HEK293 (cell line): ENCODE data around the gene CD2BP2.
"Not testable (repeated sequence)": the region's sequence is repeated elsewhere in the genome, so short reads cannot be mapped to it uniquely, and the experiment has no call there.

Source experiments
- CTCF ChIA-PET: fragments of 350-600 bp; formaldehyde crosslinking; extraction: SDS; loops from one replicate; lab custom pipeline; 2021; ENCODE audit warnings: antibody characterized with exemption; lab: Yijun Ruan, JAX
- POLR2A ChIA-PET: fragments of 300-600 bp; formaldehyde crosslinking; extraction: SDS; loops from one replicate; lab custom pipeline; 2020; ENCODE audit warnings: antibody characterized with exemption, inconsistent platforms; lab: Yijun Ruan, JAX
- H3K27ac ChIP-seq: fragments of 200-500 bp; sonication (Bioruptor generic); 2 replicates; pipeline ENCODE4 v1.5.1; 2014; ENCODE audit warnings: low read depth, low read length, control low read depth, inconsistent platforms; ENCODE audit errors: extremely low read depth
- H3K36me3 ChIP-seq, 2 experiments: fragments of 200-500 bp in 1 of 2; sonication (Bioruptor generic) in 1 of 2; 1 replicate in 1 of 2; 2 replicates in 1 of 2; pipeline ENCODE4 v1.5.1; 2014 to 2017; ENCODE audit warnings: inconsistent platforms in 2 of 2, low read length in 2 of 2; ENCODE audit not compliant: control insufficient read depth in 2 of 2, insufficient read depth in 1 of 2
- H3K4me1 ChIP-seq: fragments of 200-500 bp; sonication (Bioruptor generic); 2 replicates; pipeline ENCODE4 v1.5.1; 2014; ENCODE audit warnings: mild to moderate bottlenecking, low read length, inconsistent platforms; ENCODE audit not compliant: control insufficient read depth, insufficient read depth
- H3K4me3 ChIP-seq: 2 replicates; pipeline ENCODE4 v1.5.1; 2011; ENCODE audit warnings: low read depth, mild to moderate bottlenecking, control low read depth, low read length, moderate library complexity
- H3K9me3 ChIP-seq: fragments of 200-500 bp; sonication (Bioruptor generic); 2 replicates; pipeline ENCODE4 v1.5.1; 2014; ENCODE audit warnings: low read depth, low read length, inconsistent platforms; ENCODE audit not compliant: control insufficient read depth, insufficient read depth
- ATF2 ChIP-seq: fragments of 450-650 bp; formaldehyde crosslinking; IDR thresholded peaks from 2 replicates; pipeline ENCODE4 v1.5.1; 2016; ENCODE audit warnings: missing biosample characterization, missing genetic modification characterization, low read depth
- EGR2 ChIP-seq: fragments of 450-650 bp; formaldehyde crosslinking; IDR thresholded peaks from 2 replicates; pipeline ENCODE4 v1.5.1; 2016; ENCODE audit warnings: low read depth, missing biosample characterization, missing genetic modification characterization
- GLI4 ChIP-seq: fragments of 450-650 bp; formaldehyde crosslinking; IDR thresholded peaks from 2 replicates; pipeline ENCODE4 v1.5.1; 2016; ENCODE audit warnings: missing biosample characterization, missing genetic modification characterization
- HIC1 ChIP-seq: fragments of 450-650 bp; formaldehyde crosslinking; IDR thresholded peaks from 2 replicates; pipeline ENCODE4 v1.5.1; 2016; ENCODE audit warnings: missing biosample characterization, missing genetic modification characterization
- HOXC10 ChIP-seq: sonication (generic); formaldehyde crosslinking; IDR thresholded peaks from 2 replicates; pipeline ENCODE4 v1.8.1; 2023; ENCODE audit warnings: mild to moderate bottlenecking, missing genetic modification reagents
- IKZF3 ChIP-seq: fragments of 450-650 bp; IDR thresholded peaks from 2 replicates; pipeline ENCODE4 v1.5.0; 2018; ENCODE audit warnings: missing biosample characterization, mild to moderate bottlenecking, missing genetic modification characterization, moderate library complexity
- KLF1 ChIP-seq: fragments of 450-650 bp; formaldehyde crosslinking; IDR thresholded peaks from 2 replicates; pipeline ENCODE4 v1.5.1; 2016; ENCODE audit warnings: missing biosample characterization, missing genetic modification characterization
- KLF10 ChIP-seq: fragments of 450-650 bp; IDR thresholded peaks from 2 replicates; pipeline ENCODE4 v1.5.1; 2018; ENCODE audit warnings: missing biosample characterization, mild to moderate bottlenecking, missing genetic modification characterization
- KLF17 ChIP-seq: fragments of 450-650 bp; formaldehyde crosslinking; IDR thresholded peaks from 2 replicates; pipeline ENCODE4 v1.5.1; 2016; ENCODE audit warnings: missing biosample characterization, missing genetic modification characterization
- KLF7 ChIP-seq: fragments of 450-650 bp; formaldehyde crosslinking; IDR thresholded peaks from 2 replicates; pipeline ENCODE4 v1.5.1; 2016; ENCODE audit warnings: missing biosample characterization, missing genetic modification characterization, borderline replicate concordance
- KLF8 ChIP-seq: fragments of 450-650 bp; formaldehyde crosslinking; IDR thresholded peaks from 2 replicates; pipeline ENCODE4 v1.5.1; 2016; ENCODE audit warnings: missing biosample characterization, missing genetic modification characterization
- KLF9 ChIP-seq: fragments of 450-650 bp; formaldehyde crosslinking; IDR thresholded peaks from 2 replicates; pipeline ENCODE4 v1.5.1; 2016; ENCODE audit warnings: missing biosample characterization, missing genetic modification characterization, low read depth
- SP3 ChIP-seq: fragments of 450-650 bp; formaldehyde crosslinking; IDR thresholded peaks from 2 replicates; pipeline ENCODE4 v1.5.1; 2016; ENCODE audit warnings: missing biosample characterization, missing genetic modification characterization
- ZBTB20 ChIP-seq: fragments of 450-650 bp; formaldehyde crosslinking; IDR thresholded peaks from 2 replicates; pipeline ENCODE4 v1.5.1; 2016; ENCODE audit warnings: missing biosample characterization, missing genetic modification characterization
- ZBTB26 ChIP-seq: fragments of 450-650 bp; formaldehyde crosslinking; optimal IDR thresholded peaks from 2 replicates; pipeline ENCODE3; 2016; ENCODE audit warnings: missing biosample characterization, mild to moderate bottlenecking, missing genetic modification characterization
- ZBTB8A ChIP-seq: fragments of 450-650 bp; formaldehyde crosslinking; IDR thresholded peaks from 2 replicates; pipeline ENCODE4 v1.5.1; 2016; ENCODE audit warnings: missing biosample characterization, missing genetic modification characterization
- ZFHX2 ChIP-seq: fragments of 450-650 bp; formaldehyde crosslinking; conservative IDR thresholded peaks from 2 replicates; pipeline ENCODE4 v1.5.1; 2016; ENCODE audit warnings: missing biosample characterization, missing genetic modification characterization
- ZNF324 ChIP-seq: fragments of 450-650 bp; formaldehyde crosslinking; IDR thresholded peaks from 2 replicates; pipeline ENCODE4 v1.5.1; 2016; ENCODE audit warnings: missing biosample characterization, missing genetic modification characterization
- ZNF335 ChIP-seq: fragments of 450-650 bp; formaldehyde crosslinking; conservative IDR thresholded peaks from 2 replicates; pipeline ENCODE4 v1.5.1; 2016; ENCODE audit warnings: missing biosample characterization, missing genetic modification characterization
- ZNF341 ChIP-seq: fragments of 450-650 bp; formaldehyde crosslinking; IDR thresholded peaks from 2 replicates; pipeline ENCODE4; 2016; ENCODE audit warnings: low read depth, missing biosample characterization, missing genetic modification characterization
- ZNF391 ChIP-seq: fragments of 450-650 bp; formaldehyde crosslinking; IDR thresholded peaks from 2 replicates; pipeline ENCODE4 v1.5.1; 2016; ENCODE audit warnings: low read depth, missing biosample characterization, missing genetic modification characterization, borderline replicate concordance
- ZNF501 ChIP-seq: fragments of 450-650 bp; formaldehyde crosslinking; IDR thresholded peaks from 2 replicates; pipeline ENCODE4 v1.5.1; 2016; ENCODE audit warnings: missing biosample characterization, missing genetic modification characterization
- ZNF561 ChIP-seq: fragments of 450-650 bp; IDR thresholded peaks from 2 replicates; pipeline ENCODE4 v1.5.1; 2018; ENCODE audit warnings: missing biosample characterization, missing genetic modification characterization, borderline replicate concordance
- ZNF610 ChIP-seq: fragments of 450-650 bp; formaldehyde crosslinking; IDR thresholded peaks from 2 replicates; pipeline ENCODE4 v1.5.1; 2016; ENCODE audit warnings: missing biosample characterization, missing genetic modification characterization, borderline replicate concordance
- ZNF639 ChIP-seq: fragments of 450-650 bp; formaldehyde crosslinking; IDR thresholded peaks from 2 replicates; pipeline ENCODE4 v1.5.1; 2016; ENCODE audit warnings: missing biosample characterization, missing genetic modification characterization
- ZSCAN30 ChIP-seq: fragments of 450-650 bp; IDR thresholded peaks from 2 replicates; pipeline ENCODE4 v1.5.1; 2018; ENCODE audit warnings: missing biosample characterization, mild to moderate bottlenecking, missing genetic modification characterization, moderate library complexity
- TF ChIP-seq, protein P1 (sequence below): fragments of 450-650 bp; IDR thresholded peaks from 2 replicates; pipeline ENCODE4 v1.5.1; 2018; ENCODE audit warnings: missing biosample characterization, missing genetic modification characterization

Gene CD2BP2

GRCh38 chr16:30335028-30335597, 20.0 kb downstream of the CD2BP2 start:
- CTCF ChIA-PET = interaction anchor here (0.5 to 1.6 kb wide), 2 partner anchors 28 to 74 kb away, joined by 3 to 6 read pairs; no protein-coding TSS in a partner anchor
- not testable (repeated sequence) for H3K36me3 ChIP-seq, H3K9me3 ChIP-seq, H3K4me1 ChIP-seq
- TF ChIP-seq ZNF341 (tag by site-specific recombination) (peak; percentile 77), ZBTB20 (tag by site-specific recombination) (peak; percentile 98), GLI4 (0 out of 2 replicates have a peak, but pooled peaks have one; percentile 66), HIC1 (tag by site-specific recombination) (0 out of 2 replicates have a peak, but pooled peaks have one; percentile 56), KLF10 (tag by site-specific recombination) (peak; percentile 73), ZNF639 (0 out of 2 replicates have a peak, but pooled peaks have one; percentile 17), KLF9 (peak; percentile 85), ZNF324 (tag by site-specific recombination) (0 out of 2 replicates have a peak, but pooled peaks have one; percentile 25), ZFHX2 (tag by site-specific recombination) (peak; percentile 71), ATF2 (tag by site-specific recombination) (peak; percentile 10; the same call in 1 of the 2 replicates), ZNF391 (tag by site-specific recombination) (peak; percentile 56; the same call in 1 of the 2 replicates), ZNF610 (tag by site-specific recombination) (peak; percentile 38; the same call in 1 of the 2 replicates), KLF17 (tag by site-specific recombination) (peak; percentile 58; the same call in 1 of the 2 replicates), EGR2 (tag by site-specific recombination) (peak; percentile 87), ZBTB26 (tag by site-specific recombination) (peak; percentile 97), ZBTB8A (tag by site-specific recombination) (0 out of 2 replicates have a peak, but pooled peaks have one; percentile 7), ZSCAN30 (tag by site-specific recombination) (peak; percentile 6; the same call in 1 of the 2 replicates), IKZF3 (0 out of 2 replicates have a peak, but pooled peaks have one; percentile 46), KLF1 (tag by site-specific recombination) (peak; percentile 70), KLF8 (peak; percentile 72), KLF7 (tag by site-specific recombination) (peak; percentile 63; the same call in 1 of the 2 replicates), HOXC10 (CRISPR knock-in tag) (0 out of 2 replicates have a peak, but pooled peaks have one; percentile 43), ZNF335 (tag by site-specific recombination) (peak; percentile 87), ZNF561 (peak; percentile 47; the same call in 1 of the 2 replicates), SP3 (tag by site-specific recombination) (peak; percentile 90), ZNF501 (tag by site-specific recombination) (peak; percentile 86)
- TF ChIP-seq, protein P1, sequence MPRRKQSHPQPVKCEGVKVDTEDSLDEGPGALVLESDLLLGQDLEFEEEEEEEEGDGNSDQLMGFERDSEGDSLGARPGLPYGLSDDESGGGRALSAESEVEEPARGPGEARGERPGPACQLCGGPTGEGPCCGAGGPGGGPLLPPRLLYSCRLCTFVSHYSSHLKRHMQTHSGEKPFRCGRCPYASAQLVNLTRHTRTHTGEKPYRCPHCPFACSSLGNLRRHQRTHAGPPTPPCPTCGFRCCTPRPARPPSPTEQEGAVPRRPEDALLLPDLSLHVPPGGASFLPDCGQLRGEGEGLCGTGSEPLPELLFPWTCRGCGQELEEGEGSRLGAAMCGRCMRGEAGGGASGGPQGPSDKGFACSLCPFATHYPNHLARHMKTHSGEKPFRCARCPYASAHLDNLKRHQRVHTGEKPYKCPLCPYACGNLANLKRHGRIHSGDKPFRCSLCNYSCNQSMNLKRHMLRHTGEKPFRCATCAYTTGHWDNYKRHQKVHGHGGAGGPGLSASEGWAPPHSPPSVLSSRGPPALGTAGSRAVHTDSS (tag by site-specific recombination) = peak; percentile 82
- H3K27ac ChIP-seq = peak overlapping the region; percentile 87
- peak overlapping the region; percentile 92 for H3K4me3 ChIP-seq
- POLR2A ChIA-PET = interaction anchor here (0.5 to 2.1 kb wide), 13 partner anchors 9 to 454 kb away, joined by 3 to 10 read pairs (median 3); partner anchors contain the start of genes CD2BP2, TBC1D10B and ZNF48
